CD4-positive, alpha-beta T cell treated with Interferon alpha-2 for 1 hour (primary cell): ENCODE data around the gene SUFU.
"Not testable (repeated sequence)": the region's sequence is repeated elsewhere in the genome, so short reads cannot be mapped to it uniquely, and the experiment has no call there.

Source experiments
- DNase-seq, 2 donors: peaks; one replicate each; pipeline ENCODE4 v3.0.0-alpha.2; 2020 to 2022

The SUFU gene

GRCh38 chr10:102653060-102653459, 149.3 kb downstream of the SUFU start:
- no peak for DNase-seq

GRCh38 chr10:102654566-102654965, 150.8 kb downstream of the SUFU start:
- no peak for DNase-seq

GRCh38 chr10:102654969-102655368, 151.2 kb downstream of the SUFU start:
- no peak for DNase-seq

- DNase-seq, result no peak
Observed at GRCh38 chr10:102656026-102656425, 152.3 kb downstream of the SUFU start.

GRCh38 chr10:102656791-102657371, 153.1 kb downstream of the SUFU start:
- DNase-seq, result no peak

GRCh38 chr10:102657451-102657850, 153.7 kb downstream of the SUFU start:
- DNase-seq, result no peak

GRCh38 chr10:102657984-102658724, 154.4 kb downstream of the SUFU start:
- no peak for DNase-seq

- no peak for DNase-seq
Observed at GRCh38 chr10:102658802-102659201, 155.0 kb downstream of the SUFU start.

GRCh38 chr10:102660888-102661657, 157.3 kb downstream of the SUFU start:
- DNase-seq, result peak; percentile 55 to 74

- DNase-seq, result no peak
Observed at GRCh38 chr10:102661658-102662028, 157.9 kb downstream of the SUFU start.

- no peak for DNase-seq
Observed at GRCh38 chr10:102665904-102666509, 162.2 kb downstream of the SUFU start.

GRCh38 chr10:102667411-102667810, 163.6 kb downstream of the SUFU start:
- not testable (repeated sequence) for DNase-seq

GRCh38 chr10:102668326-102669107, 164.7 kb downstream of the SUFU start:
- DNase-seq, result no peak

GRCh38 chr10:102669206-102670064, 165.7 kb downstream of the SUFU start:
- DNase-seq, result no peak

- no peak for DNase-seq
Observed at GRCh38 chr10:102670065-102670670, 166.4 kb downstream of the SUFU start.

GRCh38 chr10:102670871-102671434, 167.2 kb downstream of the SUFU start:
- DNase-seq, result no peak

GRCh38 chr10:102673236-102673818, 169.6 kb downstream of the SUFU start:
- no peak for DNase-seq

GRCh38 chr10:102673819-102674511, 170.2 kb downstream of the SUFU start:
- peak; percentile 71 to 86 for DNase-seq

GRCh38 chr10:102674566-102674965, 170.8 kb downstream of the SUFU start:
- peak in 1 of 2 donors; percentile 39 for DNase-seq
